GM12864 (cell line): ENCODE results near the gene PSEN1.

Experiments used
- DNase-seq: peaks from one replicate; pipeline ENCODE4 v3.0.0-alpha.2; 2011; ENCODE audit warnings: low read depth
- H3K4me3 ChIP-seq: 2 replicates; pipeline ENCODE4 v1.5.1; 2011; ENCODE audit warnings: mild to moderate bottlenecking, low read depth, low read length, control low read depth
- CTCF ChIP-seq: IDR thresholded peaks from 2 replicates; pipeline ENCODE4 v1.5.1; 2011; ENCODE audit warnings: low read depth, mild to moderate bottlenecking, moderate library complexity, low read length, control low read depth, inconsistent platforms; ENCODE audit errors: missing control alignments

Gene PSEN1

GRCh38 chr14:73248108-73248868 is 112.0 kb downstream of the PSEN1 start:
- TF ChIP-seq CTCF = no peak
- peak; percentile 65 for DNase-seq
- peak overlapping the region; percentile 56 for H3K4me3 ChIP-seq

DNA sequence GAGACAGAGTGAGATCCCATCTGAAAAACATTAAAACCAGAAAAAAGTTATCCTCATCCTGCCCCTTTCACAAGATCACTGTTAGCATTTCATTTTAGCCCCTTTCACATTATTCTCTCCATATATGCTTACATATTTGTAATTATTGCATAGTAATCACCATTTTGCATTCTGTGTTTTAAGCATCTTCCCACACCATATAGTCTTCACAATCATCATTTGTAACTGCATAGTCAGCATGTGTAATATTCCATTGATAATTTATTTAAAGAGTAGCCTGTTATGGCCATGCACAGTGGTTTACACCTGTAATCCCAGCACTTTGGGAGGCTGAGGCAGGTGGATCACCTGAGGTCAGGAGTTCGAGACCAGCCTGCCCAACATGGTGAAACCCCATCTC is 112.8 kb downstream of the PSEN1 start:
- no peak overlapping the region for H3K4me3 ChIP-seq
- no peak for DNase-seq
- TF ChIP-seq CTCF = no peak

DNA sequence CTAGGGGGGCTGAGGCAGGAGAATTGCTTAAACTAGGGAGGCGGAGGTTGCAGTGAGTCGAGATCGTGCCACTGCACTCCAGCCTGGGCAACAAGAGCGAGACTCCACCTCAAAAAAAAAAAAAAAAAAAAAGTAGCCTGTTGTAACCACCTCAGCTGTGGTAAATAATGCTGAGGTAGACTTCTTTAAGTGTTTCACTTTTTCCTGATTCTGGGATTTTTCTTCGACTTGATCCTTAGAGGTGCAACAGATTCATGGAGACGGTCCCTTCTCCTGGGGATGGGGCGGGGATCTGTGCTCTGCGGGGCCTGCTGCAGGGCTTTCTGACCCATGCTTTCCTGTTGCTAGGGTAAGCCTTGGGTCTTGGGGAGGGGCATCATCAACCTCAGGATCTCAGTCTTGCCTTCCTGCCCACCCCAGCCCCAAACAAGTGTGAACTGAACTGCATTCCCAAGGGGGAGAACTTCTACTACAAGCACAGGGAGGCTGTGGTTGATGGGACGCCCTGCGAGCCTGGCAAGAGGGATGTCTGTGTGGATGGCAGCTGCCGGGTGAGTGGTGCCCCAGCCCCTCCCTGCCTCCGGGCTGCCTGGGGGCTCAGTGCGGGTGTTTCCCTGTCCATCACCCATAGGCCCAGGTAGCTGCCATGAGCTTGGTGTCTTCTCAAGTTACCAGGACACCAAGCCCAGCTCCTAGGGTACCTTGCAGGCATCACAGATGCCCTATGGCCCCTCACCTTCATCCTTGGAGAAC is 113.4 kb downstream of the PSEN1 start:
- TF ChIP-seq CTCF = no peak
- DNase-seq = no peak
- no peak overlapping the region for H3K4me3 ChIP-seq

DNA sequence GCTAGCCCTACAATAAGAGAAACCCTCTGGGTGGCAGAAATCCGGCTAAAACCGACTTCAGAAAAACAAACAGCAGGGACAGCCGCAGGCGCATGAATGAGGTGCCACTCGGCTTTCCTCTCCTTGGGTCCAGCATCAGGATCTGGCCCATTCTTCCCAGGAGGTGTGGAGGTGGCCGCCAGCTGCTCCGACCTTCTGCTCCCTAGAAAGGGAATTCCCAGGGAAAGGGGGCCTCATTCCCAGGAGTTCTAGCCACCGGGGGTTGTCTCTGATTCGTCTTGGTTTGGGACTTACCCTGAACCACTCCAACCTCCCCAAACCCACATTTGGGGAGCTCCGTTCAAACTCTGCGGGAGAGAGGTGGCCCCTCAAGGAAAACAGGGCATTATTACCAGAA is 114.0 kb downstream of the PSEN1 start:
- no peak overlapping the region for H3K4me3 ChIP-seq
- DNase-seq = no peak
- no peak for TF ChIP-seq CTCF

- TF ChIP-seq CTCF = no peak
These were observed 114.6 kb downstream of the PSEN1 start for GRCh38 chr14:73250781-73251500.

GRCh38 chr14:73251516-73252215 is 115.4 kb downstream of the PSEN1 start:
- TF ChIP-seq CTCF = no peak
- H3K4me3 ChIP-seq = no peak overlapping the region
- no peak for DNase-seq

More at GRCh38 chr14:73250781-73251500, 114.6 kb downstream of the PSEN1 start:
- no peak for DNase-seq
- H3K4me3 ChIP-seq = no peak overlapping the region
